ENCODE measurements around the gene EPX.

- TF ChIP-seq CTCF (IDR thresholded peaks at IDR 0.05 in 2 of 3, conservative IDR thresholded peaks at IDR 0.05 in 1 of 3; ENCODE audit: borderline replicate concordance in 1 of 3, insufficient read depth in 1 of 3, low read depth in 2 of 3, low read length in 2 of 3) (no peak), EZH2phosphoT487 (IDR thresholded peaks at IDR 0.05; ENCODE audit: borderline replicate concordance) (no peak), ZNF274 (IDR thresholded peaks at IDR 0.05; ENCODE audit: low read depth, low read length) (no peak), POLR2A (IDR thresholded peaks at IDR 0.05; ENCODE audit: borderline replicate concordance, extremely low read depth, insufficient read depth, insufficient read length) (no peak), ZBTB33 (IDR thresholded peaks at IDR 0.05; ENCODE audit: extremely low read depth, insufficient replicate concordance, low read length) (no peak), EGR1 (IDR thresholded peaks at IDR 0.05; ENCODE audit: low read depth) (no peak), SP1 (IDR thresholded peaks at IDR 0.05; ENCODE audit: low read depth) (no peak), SIN3A (IDR thresholded peaks at IDR 0.05; ENCODE audit: low read depth) (no peak), REST (IDR thresholded peaks at IDR 0.05; ENCODE audit: low read depth) (no peak), YY1 (IDR thresholded peaks at IDR 0.05; ENCODE audit: extremely low read depth, insufficient replicate concordance, low read depth, low read length) (no peak), EZH2 (IDR thresholded peaks at IDR 0.05) (no peak), POLR2AphosphoS5 (IDR thresholded peaks at IDR 0.05; ENCODE audit: low read depth, low read length) (no peak), CBX3 (IDR thresholded peaks at IDR 0.05; ENCODE audit: low read depth) (no peak), FOSL1 (IDR thresholded peaks at IDR 0.05; ENCODE audit: low read depth) (no peak)
Measured at GRCh38 chr17:58166682-58167081, 25.8 kb upstream of the EPX start, which contains the start of gene OR4D2.
